Measurements from ENCODE around the gene SFXN3. TPM values are rescaled to one million over a fixed set of nuclear protein-coding genes. Genes with fewer than 3 reads are reported as not detected.

Gene SFXN3
- total and polyA plus RNA-seq, 2 of the 8 experiments (the other 6 are each of a cell fraction or from before 2014, with no cell fraction given), result 2.6 to 2.8 TPM

- TF ChIP-seq NRF1 (IDR thresholded peaks at IDR 0.05; ENCODE audit: low read depth, low read length) (no peak), BRCA1 (IDR thresholded peaks at IDR 0.05; ENCODE audit: low read depth, low read length) (no peak), RAD21 (IDR thresholded peaks at IDR 0.05 in 1 of 2, conservative IDR thresholded peaks at IDR 0.05 in 1 of 2; ENCODE audit: low read depth in 2 of 2, low read length in 2 of 2) (peak; percentile 55 to 68), SIN3A (conservative IDR thresholded peaks at IDR 0.05 in 1 of 2, IDR thresholded peaks at IDR 0.05 in 1 of 2; ENCODE audit: low read depth in 1 of 2, low read length in 2 of 2) (0 out of 4 replicates have a peak, but pooled peaks of 1 of the 2 experiments have one; percentile 33), KDM1A (IDR thresholded peaks at IDR 0.05; ENCODE audit: borderline replicate concordance, low read length) (no peak), SIX5 (IDR thresholded peaks at IDR 0.05; ENCODE audit: low read depth, low read length) (no peak), TCF12 (IDR thresholded peaks at IDR 0.05; ENCODE audit: low read depth, low read length) (no peak), TEAD4 (IDR thresholded peaks at IDR 0.05; ENCODE audit: low read depth, low read length) (no peak; the same call in 1 of the 2 replicates), POLR2AphosphoS5 (IDR thresholded peaks at IDR 0.05; ENCODE audit: low read depth, low read length) (no peak; the same call in 1 of the 2 replicates), RFX5 (IDR thresholded peaks at IDR 0.05; ENCODE audit: borderline replicate concordance, low read depth, low read length) (no peak), GTF2F1 (IDR thresholded peaks at IDR 0.05; ENCODE audit: borderline replicate concordance, low read depth, low read length) (no peak), CREB1 (IDR thresholded peaks at IDR 0.05) (peak; percentile 34), MAX (IDR thresholded peaks at IDR 0.05) (peak; percentile 26; the same call in 1 of the 2 replicates), SUZ12 (IDR thresholded peaks at IDR 0.05; ENCODE audit: low read length) (no peak), EGR1 (IDR thresholded peaks at IDR 0.05; ENCODE audit: borderline replicate concordance, low read depth, low read length) (no peak), CTCF (IDR thresholded peaks at IDR 0.05; ENCODE audit: control extremely low read depth in 1 of 3, insufficient read depth in 1 of 3, low read depth in 1 of 3, low read length in 3 of 3) (peak; percentile 76 to 99 (median 98)), CHD2 (IDR thresholded peaks at IDR 0.05; ENCODE audit: low read length) (no peak), PHF8 (conservative IDR thresholded peaks at IDR 0.05; ENCODE audit: low read depth, low read length) (no peak)
- TF ChIP-seq, protein P1, sequence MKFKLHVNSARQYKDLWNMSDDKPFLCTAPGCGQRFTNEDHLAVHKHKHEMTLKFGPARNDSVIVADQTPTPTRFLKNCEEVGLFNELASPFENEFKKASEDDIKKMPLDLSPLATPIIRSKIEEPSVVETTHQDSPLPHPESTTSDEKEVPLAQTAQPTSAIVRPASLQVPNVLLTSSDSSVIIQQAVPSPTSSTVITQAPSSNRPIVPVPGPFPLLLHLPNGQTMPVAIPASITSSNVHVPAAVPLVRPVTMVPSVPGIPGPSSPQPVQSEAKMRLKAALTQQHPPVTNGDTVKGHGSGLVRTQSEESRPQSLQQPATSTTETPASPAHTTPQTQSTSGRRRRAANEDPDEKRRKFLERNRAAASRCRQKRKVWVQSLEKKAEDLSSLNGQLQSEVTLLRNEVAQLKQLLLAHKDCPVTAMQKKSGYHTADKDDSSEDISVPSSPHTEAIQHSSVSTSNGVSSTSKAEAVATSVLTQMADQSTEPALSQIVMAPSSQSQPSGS (IDR thresholded peaks at IDR 0.05; ENCODE audit: low read length), result peak; percentile 46; the same call in 1 of the 2 replicates
Measured at GRCh38 chr10:101012525-101013364, 18.3 kb upstream of the SFXN3 start (continued).

Data from H1 (cell line).